HG03066 (cell line): ENCODE measurements around the gene PAX6.

Source experiments
- ATAC-seq: cut with Tn5 transposase; IDR thresholded peaks from one replicate; pipeline ENCODE4 v1.9.1; 2021; ENCODE audit warnings: low read depth; ENCODE audit not compliant: unreplicated experiment

PAX6 gene

DNA sequence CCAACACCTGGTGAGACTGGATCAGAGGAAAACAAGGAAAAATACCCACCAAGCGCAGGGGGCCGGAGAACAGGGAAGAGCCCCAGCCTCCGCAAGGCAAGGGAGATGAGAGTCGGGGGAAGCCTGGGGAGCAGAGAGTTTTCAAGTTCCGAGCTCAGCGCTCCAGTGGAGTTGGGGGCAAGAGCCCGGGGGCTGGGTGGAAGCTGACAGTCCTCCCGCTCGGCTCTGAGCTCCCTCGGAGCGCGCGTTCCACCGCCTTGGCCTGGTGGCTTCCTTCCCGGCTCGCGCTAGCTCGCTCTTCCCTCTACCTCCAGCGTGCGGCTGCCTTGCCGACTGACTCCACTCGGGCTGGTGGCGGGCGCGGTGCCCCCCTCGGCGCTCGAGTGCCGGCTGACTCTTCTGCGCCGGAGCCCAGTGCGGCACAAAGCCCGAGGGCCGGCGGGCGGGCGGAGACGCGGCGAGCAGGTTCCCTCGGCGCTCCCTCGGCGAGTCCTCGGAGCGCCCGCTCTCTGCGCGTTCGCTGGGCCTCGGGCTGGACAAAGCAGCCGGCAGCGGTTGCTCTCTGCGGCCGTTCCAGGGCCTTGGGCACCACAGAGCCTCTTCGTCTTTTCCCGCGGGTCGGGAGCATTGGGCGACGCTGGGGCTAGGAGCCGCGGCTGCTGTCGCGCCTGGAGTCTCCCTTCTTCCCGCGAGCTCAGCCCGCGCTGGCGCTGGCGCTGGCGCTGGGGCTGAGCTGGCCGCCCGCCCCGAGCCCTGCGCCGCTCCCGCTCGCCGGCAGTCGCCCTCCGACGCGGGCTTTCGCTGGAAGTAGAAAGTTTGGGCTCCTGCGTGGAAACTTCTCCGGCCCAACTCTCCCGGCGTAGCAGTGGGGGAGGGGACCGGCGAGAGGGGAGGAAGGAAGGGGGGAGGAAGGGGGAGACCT, 1.0 kb downstream of the PAX6 start:
- no peak for ATAC-seq

DNA sequence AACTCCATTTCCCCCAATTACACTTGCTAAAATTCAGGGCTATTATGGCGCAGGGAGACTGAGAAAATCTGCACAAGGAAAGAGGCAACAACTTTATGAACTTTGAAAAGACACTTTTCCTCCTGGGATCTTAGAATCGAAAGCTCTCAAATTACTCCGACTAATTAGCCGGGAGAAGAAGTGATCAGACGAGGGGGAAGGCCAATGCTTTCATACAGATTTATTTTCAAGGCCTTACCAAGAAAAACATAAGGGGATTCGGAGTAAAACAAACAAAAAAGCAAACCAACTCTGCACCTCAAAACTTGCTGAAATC, 1.6 kb downstream of the PAX6 start:
- ATAC-seq = no peak

GRCh38 chr11:31808721-31809540, 2.2 kb downstream of the PAX6 start:
- no peak for ATAC-seq

GRCh38 chr11:31807799-31808667, 3.1 kb downstream of the PAX6 start:
- ATAC-seq = no peak

DNA sequence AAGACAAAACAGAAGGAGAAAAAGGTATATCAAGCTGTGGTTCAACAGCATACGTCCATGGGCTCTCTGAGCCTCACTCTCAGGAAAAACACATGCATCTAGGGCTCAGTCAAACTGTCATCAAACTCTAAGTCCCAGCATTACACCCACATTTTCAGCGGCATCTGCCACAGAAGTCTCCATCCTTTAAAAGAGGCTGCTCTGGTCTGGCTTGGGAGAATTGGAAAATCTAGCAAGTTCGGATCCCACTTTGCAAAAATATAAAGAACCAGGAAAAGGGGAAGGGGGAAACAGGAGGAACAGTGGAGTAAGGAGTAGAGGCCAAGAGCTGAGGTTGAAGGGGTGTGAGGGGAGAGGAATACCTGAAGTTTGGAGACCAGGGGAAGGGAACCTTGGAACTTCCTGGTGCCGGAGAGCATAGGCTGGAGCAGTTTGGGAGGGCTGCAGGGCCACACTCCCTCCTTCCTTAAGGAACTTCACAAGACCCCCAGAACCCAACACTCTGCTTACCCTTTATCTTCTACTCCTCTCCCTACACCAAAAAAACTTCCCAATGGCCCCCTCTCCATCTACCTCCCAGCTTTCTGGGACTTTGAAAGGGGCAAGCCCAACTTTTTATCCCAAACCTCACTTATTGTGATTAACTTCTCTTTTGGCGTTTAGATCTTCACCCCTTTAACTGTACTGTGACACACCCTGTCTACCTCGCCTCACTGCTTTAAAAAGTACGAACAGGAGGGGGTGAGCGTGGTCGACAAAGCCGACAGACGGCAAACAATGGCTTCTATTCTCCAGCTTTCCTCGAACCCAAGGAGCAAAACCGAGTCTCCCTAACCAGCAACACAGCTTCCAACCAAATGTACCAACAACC, 4.0 kb downstream of the PAX6 start:
- no peak for ATAC-seq

GRCh38 chr11:31806186-31806927, 4.8 kb downstream of the PAX6 start:
- ATAC-seq = no peak

- ATAC-seq = no peak
Measured at GRCh38 chr11:31805629-31806185, 5.4 kb downstream of the PAX6 start.

DNA sequence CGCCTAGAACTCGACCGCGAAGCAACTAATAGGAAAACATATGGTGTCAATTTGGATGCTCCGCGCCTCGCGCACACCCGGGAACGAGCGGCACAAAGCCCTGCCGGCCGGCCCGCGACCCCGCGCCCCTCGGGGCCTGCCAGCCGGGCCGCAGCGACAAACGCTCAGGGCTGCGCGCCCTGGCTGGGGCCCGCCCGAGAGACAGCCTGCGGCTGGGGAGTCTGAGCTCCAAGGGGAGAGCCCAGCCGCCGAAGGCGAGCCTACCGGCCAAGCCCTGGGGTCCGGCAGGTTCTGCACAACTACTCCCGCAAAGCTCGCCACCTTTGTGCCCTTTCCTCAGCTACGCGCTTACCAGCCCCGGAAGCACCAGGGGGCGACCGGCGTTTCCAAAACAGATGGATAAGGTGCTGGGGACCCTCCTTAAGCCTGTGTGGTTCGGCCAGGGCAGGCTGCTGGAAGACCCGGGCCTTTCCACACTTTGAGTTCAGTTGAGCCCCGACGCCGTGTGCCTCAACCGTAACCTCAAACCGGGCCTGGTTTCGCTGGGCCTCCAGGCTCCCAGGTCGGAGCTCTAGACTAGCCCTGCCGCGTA, 6.0 kb downstream of the PAX6 start:
- no peak for ATAC-seq

DNA sequence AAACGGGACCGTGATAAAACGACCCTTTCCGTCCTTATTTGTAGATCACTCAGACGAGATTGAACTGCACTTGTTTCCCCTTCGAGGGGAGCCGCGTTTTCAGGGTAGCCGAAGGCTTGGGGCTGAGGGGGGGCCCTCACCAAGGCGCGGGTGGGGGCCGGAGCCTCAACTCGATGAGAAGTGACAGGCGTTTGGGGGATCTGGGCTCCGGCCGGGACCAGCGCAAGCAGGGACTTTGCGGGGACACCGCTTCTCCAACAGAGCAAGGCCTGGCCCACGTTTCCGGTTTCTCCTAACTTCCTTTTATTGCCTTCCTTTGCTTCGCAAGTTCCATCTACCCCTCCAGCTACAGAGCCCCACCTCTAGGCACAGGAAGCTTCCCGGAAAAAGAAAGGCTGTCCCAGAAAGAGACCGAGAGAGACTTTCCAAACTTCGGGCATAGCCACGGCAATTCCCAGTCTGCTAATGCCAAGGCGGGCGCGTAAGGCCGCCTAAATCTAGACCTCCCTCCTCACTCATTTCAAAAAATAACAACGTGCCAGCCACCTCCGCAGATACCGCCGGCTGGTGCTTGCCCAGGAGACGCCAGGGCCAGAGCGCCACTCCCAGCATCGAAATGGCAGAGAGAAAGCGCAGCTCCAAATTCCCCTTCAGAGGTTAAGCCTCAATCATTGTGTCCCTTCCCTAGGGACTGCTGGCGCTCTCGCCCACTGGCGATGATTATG, 6.6 kb downstream of the PAX6 start:
- no peak for ATAC-seq

GRCh38 chr11:31803813-31804311, 7.3 kb downstream of the PAX6 start:
- ATAC-seq = no peak

GRCh38 chr11:31802990-31803812, 7.9 kb downstream of the PAX6 start:
- no peak for ATAC-seq

DNA sequence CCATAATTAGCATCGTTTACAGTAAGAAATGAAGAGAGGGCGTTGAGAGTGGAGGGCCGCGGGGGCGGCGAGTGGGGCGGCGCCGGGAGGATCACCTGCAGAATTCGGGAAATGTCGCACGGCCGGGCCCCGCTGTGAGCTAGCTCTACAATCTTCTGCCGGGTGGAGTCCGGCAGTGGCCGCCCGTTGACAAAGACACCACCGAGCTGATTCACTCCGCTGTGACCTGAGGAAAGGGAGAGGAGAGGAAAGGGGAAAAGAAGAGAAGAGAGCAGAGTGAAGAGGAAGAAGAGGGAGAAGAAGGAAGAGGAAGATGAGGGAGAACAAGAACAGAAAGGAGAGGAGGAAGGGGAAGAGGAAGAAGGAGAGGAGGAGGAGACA, 8.5 kb downstream of the PAX6 start:
- ATAC-seq = no peak

GRCh38 chr11:31802000-31802551, 9.0 kb downstream of the PAX6 start:
- ATAC-seq = no peak

GRCh38 chr11:31801298-31801702, 9.8 kb downstream of the PAX6 start:
- no peak for ATAC-seq

DNA sequence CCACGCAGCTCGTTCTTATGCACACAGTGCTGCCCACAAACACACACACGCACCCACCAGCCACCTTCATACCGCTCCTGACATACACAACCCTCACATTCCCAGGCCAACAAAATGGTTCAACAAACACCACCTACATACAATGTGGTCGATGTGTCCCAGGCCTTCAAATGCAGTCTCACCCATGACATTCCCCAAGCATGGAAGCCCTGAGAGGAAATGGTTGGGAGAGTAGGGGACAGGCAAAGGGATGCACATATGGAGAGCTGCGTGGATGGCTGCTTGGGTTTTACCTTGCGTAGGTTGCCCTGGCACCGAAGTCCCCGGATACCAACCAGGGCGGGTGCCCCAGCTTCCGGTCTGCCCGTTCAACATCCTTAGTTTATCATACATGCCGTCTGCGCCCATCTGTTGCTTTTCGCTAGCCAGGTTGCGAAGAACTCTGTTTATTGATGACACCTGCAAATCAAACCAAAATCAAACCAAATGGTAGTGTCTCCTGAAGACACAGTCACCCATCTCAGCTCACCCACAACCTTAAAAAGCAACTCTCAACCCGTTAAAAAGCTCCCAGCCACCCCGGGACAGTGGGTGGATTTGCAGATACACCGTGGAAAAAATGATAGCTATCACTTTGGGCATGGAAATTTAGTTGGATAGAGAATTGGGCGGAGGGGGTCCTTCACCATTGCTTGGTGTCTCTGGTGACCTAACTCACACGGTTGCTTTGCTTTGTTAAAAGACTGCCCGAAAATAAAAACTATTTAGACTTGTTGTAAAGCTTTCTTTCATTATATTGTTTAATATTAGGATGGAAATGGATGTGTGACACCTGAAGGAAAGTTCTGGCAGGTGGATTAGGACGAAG, 10.5 kb downstream of the PAX6 start:
- no peak for ATAC-seq
